CD14-positive monocyte (primary cell): ENCODE data around the gene LTBP4. TPM values are rescaled to one million over a fixed set of nuclear protein-coding genes. Genes with fewer than 3 reads are reported as not detected.

Experiments
- DNase-seq, 3 donors: peaks; one replicate each; pipeline ENCODE4 v3.0.0-alpha.2; 2011 to 2022
- H2AFZ ChIP-seq: 2 replicates; pipeline ENCODE4 v1.6.0; 2012; ENCODE audit warnings: mild to moderate bottlenecking, low read depth, low read length, inconsistent platforms; ENCODE audit not compliant: insufficient read depth, poor library complexity, severe bottlenecking
- H3K27ac ChIP-seq, 2 donors: 1 replicate in 1 of 2; 2 replicates in 1 of 2; pipeline ENCODE4 v1.5.1; 2012 to 2013; ENCODE audit warnings: low read length in 2 of 2, control low read depth in 1 of 2, inconsistent platforms in 1 of 2, low read depth in 1 of 2, mild to moderate bottlenecking in 1 of 2
- H3K27me3 ChIP-seq, 2 donors: one replicate each; pipeline versions ENCODE4 v1.6.0 to v1.6.1; 2011 to 2013; ENCODE audit warnings: low read length in 2 of 2; ENCODE audit not compliant: control insufficient read depth in 2 of 2, insufficient read depth in 2 of 2
- H3K36me3 ChIP-seq, 2 donors: replicated peaks in 1 of 2; 1 replicate in 1 of 2; 2 replicates in 1 of 2; pipeline versions ENCODE4 v1.5.1 to v1.6.1; 2012 to 2013; ENCODE audit warnings: low read length in 2 of 2, control low read depth in 1 of 2, inconsistent platforms in 1 of 2, mild to moderate bottlenecking in 1 of 2; ENCODE audit not compliant: insufficient read depth in 2 of 2, control insufficient read depth in 1 of 2
- H3K4me1 ChIP-seq, 2 donors: 1 replicate in 1 of 2; 2 replicates in 1 of 2; pipeline versions ENCODE4 v1.5.1 to v1.6.1; 2012 to 2013; ENCODE audit warnings: low read length in 2 of 2, control low read depth in 1 of 2, inconsistent platforms in 1 of 2, mild to moderate bottlenecking in 1 of 2, moderate library complexity in 1 of 2; ENCODE audit not compliant: insufficient read depth in 2 of 2, control insufficient read depth in 1 of 2
- H3K4me2 ChIP-seq: replicated peaks from 2 replicates; pipeline ENCODE3; 2012; ENCODE audit warnings: low read length, moderate library complexity, mild to moderate bottlenecking; ENCODE audit not compliant: poor library complexity, severe bottlenecking; ENCODE audit errors: extremely low read depth
- H3K4me3 ChIP-seq, 3 experiments: fragments of 200-600 bp in 1 of 3; sonication (generic) in 1 of 3; replicated peaks in 1 of 3; 1 replicate in 2 of 3; 2 replicates in 1 of 3; pipeline ENCODE4 v1.5.1; 2011 to 2013; ENCODE audit warnings: low read length in 3 of 3, mild to moderate bottlenecking in 3 of 3, control low read depth in 2 of 3, low read depth in 2 of 3, inconsistent platforms in 1 of 3, moderate library complexity in 1 of 3
- H3K79me2 ChIP-seq: 2 replicates; pipeline ENCODE4 v1.6.0; 2012; ENCODE audit warnings: mild to moderate bottlenecking, control low read depth, inconsistent platforms, low read length, moderate library complexity; ENCODE audit not compliant: insufficient read depth
- H3K9ac ChIP-seq: 2 replicates; pipeline ENCODE4 v1.6.0; 2017; ENCODE audit warnings: low read length, mild to moderate bottlenecking; ENCODE audit not compliant: insufficient read depth, poor library complexity, severe bottlenecking
- H3K9me3 ChIP-seq, 2 donors: replicated peaks in 1 of 2; 1 replicate in 1 of 2; 2 replicates in 1 of 2; pipeline versions ENCODE4 v1.5.1 to v1.6.1; 2012 to 2013; ENCODE audit warnings: low read length in 2 of 2, control low read depth in 1 of 2; ENCODE audit not compliant: control insufficient read depth in 1 of 2, insufficient read depth in 1 of 2
- H4K20me1 ChIP-seq: 2 replicates; pipeline ENCODE4 v1.6.0; 2012; ENCODE audit warnings: mild to moderate bottlenecking, low read length, control low read depth, moderate library complexity; ENCODE audit not compliant: insufficient read depth
- H3K27ac Mint-ChIP-seq, 7 donors: one replicate each; pipeline ENCODE4 v1.8.0; 2020; ENCODE audit warnings: mild to moderate bottlenecking in 7 of 7, mixed read lengths in 7 of 7, moderate library complexity in 6 of 7, inconsistent platforms in 2 of 7
- H3K27me3 Mint-ChIP-seq, 3 donors: one replicate each; pipeline ENCODE4 v1.8.0; 2021 to 2022; ENCODE audit warnings: low read depth in 3 of 3, mild to moderate bottlenecking in 3 of 3, mixed read lengths in 3 of 3, moderate library complexity in 3 of 3, inconsistent platforms in 1 of 3
- H3K36me3 Mint-ChIP-seq, 2 donors: one replicate each; pipeline ENCODE4 v1.8.0; 2020; ENCODE audit warnings: mixed read lengths in 2 of 2, inconsistent platforms in 1 of 2, mild to moderate bottlenecking in 1 of 2
- H3K4me1 Mint-ChIP-seq: one replicate; pipeline ENCODE4 v1.8.0; 2020; ENCODE audit warnings: mild to moderate bottlenecking, mixed read lengths
- H3K4me3 Mint-ChIP-seq, 2 donors: one replicate each; pipeline ENCODE4 v1.8.0; 2020; ENCODE audit warnings: mild to moderate bottlenecking in 2 of 2, mixed read lengths in 2 of 2, moderate library complexity in 1 of 2
- H3K9me3 Mint-ChIP-seq, 7 donors: one replicate each; pipeline ENCODE4 v1.8.0; 2020 to 2022; ENCODE audit warnings: mixed read lengths in 7 of 7, mild to moderate bottlenecking in 6 of 7, moderate library complexity in 6 of 7, inconsistent platforms in 2 of 7
- WGBS: methylation state at CpG from one replicate; pipeline ENCODE4 v1.1.5; 2013; ENCODE audit warnings: missing lambda C conversion rate; ENCODE audit not compliant: insufficient coverage; 5-methylcytosine and 5-hydroxymethylcytosine counted together
- intact Hi-C, 2 donors: fragments of 100-400 bp; cut with micrococcal nuclease; formaldehyde crosslinking; loops; one replicate each; pipeline versions ENCODE4 v1.15.0 to v1.15.1; 2023
- polyA plus RNA-seq, 3 donors: library from polyadenylated mRNA; depleted of rRNA in 1 of 3; unstranded in 2 of 3; stranded (reverse) in 1 of 3; fragments of 300-500 nt in 2 of 3; fragments of >200 nt in 1 of 3; fragmentation: Illumina TruSeq in 2 of 3; gene quantifications; 1 replicate in 2 of 3; 2 replicates in 1 of 3; pipeline ENCODE4 v1.2.3, GENCODE V29; 2012 to 2021
- TF ChIP-seq, protein P1 (sequence below): fragments of 200-600 bp; IDR thresholded peaks from one replicate; pipeline ENCODE4 v1.8.0; 2022; ENCODE audit warnings: antibody characterized with exemption, mild to moderate bottlenecking

Gene LTBP4
- polyA plus RNA-seq, 3 donors, result 3.8 to 38.7 (median 8.0) TPM

- H3K9ac ChIP-seq, result no peak overlapping the region
- peaks cover 51% of the 10 kb centered on the region for H3K79me2 ChIP-seq
- H4K20me1 ChIP-seq, result peaks cover 27% of the 10 kb centered on the region
- H3K4me1 ChIP-seq, result peaks cover 70 to 87% of the 10 kb centered on the region in 2 donors
- H2AFZ ChIP-seq, result no peak overlapping the region
- peak in 1 of 3 donors; percentile 3 for DNase-seq
- H3K4me1 Mint-ChIP-seq, result peaks cover 70% of the 10 kb centered on the region
- intact Hi-C loops, result no loop called here
- no peak overlapping the region for H3K4me3 Mint-ChIP-seq
- H3K27me3 ChIP-seq, result no peaks in the 10 kb centered on the region
- peaks cover 0 to 6% (median 0%) of the 10 kb centered on the region in 7 donors for H3K9me3 Mint-ChIP-seq
- peaks cover 63 to 65% of the 10 kb centered on the region in 2 donors for H3K36me3 ChIP-seq
- peaks cover 72 to 80% of the 10 kb centered on the region in 2 donors for H3K36me3 Mint-ChIP-seq
- WGBS, result 87% methylated on average over 7 of the region's 14 CpGs
- H3K4me2 ChIP-seq, result no peak overlapping the region
- TF ChIP-seq, protein P1, sequence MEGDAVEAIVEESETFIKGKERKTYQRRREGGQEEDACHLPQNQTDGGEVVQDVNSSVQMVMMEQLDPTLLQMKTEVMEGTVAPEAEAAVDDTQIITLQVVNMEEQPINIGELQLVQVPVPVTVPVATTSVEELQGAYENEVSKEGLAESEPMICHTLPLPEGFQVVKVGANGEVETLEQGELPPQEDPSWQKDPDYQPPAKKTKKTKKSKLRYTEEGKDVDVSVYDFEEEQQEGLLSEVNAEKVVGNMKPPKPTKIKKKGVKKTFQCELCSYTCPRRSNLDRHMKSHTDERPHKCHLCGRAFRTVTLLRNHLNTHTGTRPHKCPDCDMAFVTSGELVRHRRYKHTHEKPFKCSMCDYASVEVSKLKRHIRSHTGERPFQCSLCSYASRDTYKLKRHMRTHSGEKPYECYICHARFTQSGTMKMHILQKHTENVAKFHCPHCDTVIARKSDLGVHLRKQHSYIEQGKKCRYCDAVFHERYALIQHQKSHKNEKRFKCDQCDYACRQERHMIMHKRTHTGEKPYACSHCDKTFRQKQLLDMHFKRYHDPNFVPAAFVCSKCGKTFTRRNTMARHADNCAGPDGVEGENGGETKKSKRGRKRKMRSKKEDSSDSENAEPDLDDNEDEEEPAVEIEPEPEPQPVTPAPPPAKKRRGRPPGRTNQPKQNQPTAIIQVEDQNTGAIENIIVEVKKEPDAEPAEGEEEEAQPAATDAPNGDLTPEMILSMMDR, result no peak
- H3K4me3 ChIP-seq, result no peak overlapping the region
- no peaks in the 10 kb centered on the region for H3K9me3 ChIP-seq
- H3K27me3 Mint-ChIP-seq, result no peaks in the 10 kb centered on the region
- H3K27ac ChIP-seq, result peak overlapping the region in 1 of 2 donors; percentile 41
- peak overlapping the region; percentile 86 to 99 (median 99) for H3K27ac Mint-ChIP-seq
Observed at GRCh38 chr19:40583283-40583682, 17.9 kb upstream of the LTBP4 start.

DNA sequence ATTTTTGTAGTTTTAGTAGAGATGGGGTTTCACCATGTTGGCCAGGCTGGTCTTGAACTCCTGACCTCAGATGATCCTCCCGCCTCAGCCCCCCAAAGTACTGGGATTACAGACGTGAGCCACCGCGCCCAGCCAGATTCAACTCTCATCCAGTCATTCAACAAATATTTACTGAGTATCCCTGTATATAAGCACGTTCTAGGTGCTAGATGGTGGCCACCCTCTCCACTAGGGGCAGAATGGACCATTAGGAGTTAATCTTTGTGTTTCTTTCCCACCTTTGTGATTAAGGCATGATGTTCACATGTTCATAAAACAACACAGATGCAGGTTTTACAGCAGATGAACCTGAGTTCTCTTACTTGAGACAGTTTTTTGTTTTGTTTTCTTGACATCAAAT is 17.2 kb upstream of the LTBP4 start:
- intact Hi-C loops, result no loop called here
- Histone ChIP-seq H3K27me3 (no peaks in the 10 kb centered on the region), H3K4me2 (no peak overlapping the region), H3K79me2 (peaks cover 45% of the 10 kb centered on the region), H3K4me1 (peaks cover 63 to 80% of the 10 kb centered on the region in 2 donors), H3K36me3 (peaks cover 70 to 73% of the 10 kb centered on the region in 2 donors), H3K9me3 (no peaks in the 10 kb centered on the region), H4K20me1 (peaks cover 27% of the 10 kb centered on the region), H3K9ac (no peak overlapping the region), H2AFZ (no peak overlapping the region), H3K27ac (peak overlapping the region; percentile 27 to 94), H3K4me3 (no peak overlapping the region)
- peaks cover 75 to 83% of the 10 kb centered on the region in 2 donors for H3K36me3 Mint-ChIP-seq
- DNase-seq, result no peak
- H3K27me3 Mint-ChIP-seq, result peaks cover 0 to 1% (median 0%) of the 10 kb centered on the region in 3 donors
- peaks cover 65% of the 10 kb centered on the region for H3K4me1 Mint-ChIP-seq
- peak overlapping the region; percentile 99 for H3K27ac Mint-ChIP-seq
- peaks cover 0 to 6% (median 0%) of the 10 kb centered on the region in 7 donors for H3K9me3 Mint-ChIP-seq
- WGBS, result 100% methylated on average over 4 of the region's 5 CpGs
- H3K4me3 Mint-ChIP-seq, result no peak overlapping the region
- TF ChIP-seq, protein P1, result no peak
